GM18861 (cell line): ENCODE results near the gene ETV3.

Source experiments
- ATAC-seq: cut with Tn5 transposase; IDR thresholded peaks from one replicate; pipeline ENCODE4 v1.9.1; 2021; ENCODE audit not compliant: unreplicated experiment

The ETV3 gene

DNA sequence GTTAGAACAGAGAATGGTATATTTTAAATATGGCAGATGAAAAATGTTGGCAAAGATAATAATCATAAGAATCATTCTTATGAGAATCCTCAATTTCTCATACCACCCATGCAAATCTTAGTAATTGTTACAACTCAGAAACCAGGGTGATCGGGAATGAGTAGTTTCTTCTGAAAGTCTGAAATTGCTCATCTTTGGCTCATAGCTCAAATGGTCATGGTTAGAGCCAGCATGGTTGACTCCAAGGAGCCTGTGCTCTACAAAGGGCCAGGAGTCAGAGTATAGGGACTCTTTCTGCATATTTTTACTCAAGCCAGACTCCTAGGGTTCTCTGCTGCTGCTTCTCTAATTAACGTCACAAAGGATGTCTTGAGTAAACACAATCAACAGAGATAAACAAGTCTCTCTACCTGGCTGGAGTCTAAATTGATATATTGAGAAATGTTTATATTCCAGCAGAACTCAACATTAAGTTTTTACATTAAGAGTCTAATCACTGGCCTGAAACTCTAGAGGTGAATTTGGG is 1.9 kb upstream of the ETV3 start:
- no peak for ATAC-seq

DNA sequence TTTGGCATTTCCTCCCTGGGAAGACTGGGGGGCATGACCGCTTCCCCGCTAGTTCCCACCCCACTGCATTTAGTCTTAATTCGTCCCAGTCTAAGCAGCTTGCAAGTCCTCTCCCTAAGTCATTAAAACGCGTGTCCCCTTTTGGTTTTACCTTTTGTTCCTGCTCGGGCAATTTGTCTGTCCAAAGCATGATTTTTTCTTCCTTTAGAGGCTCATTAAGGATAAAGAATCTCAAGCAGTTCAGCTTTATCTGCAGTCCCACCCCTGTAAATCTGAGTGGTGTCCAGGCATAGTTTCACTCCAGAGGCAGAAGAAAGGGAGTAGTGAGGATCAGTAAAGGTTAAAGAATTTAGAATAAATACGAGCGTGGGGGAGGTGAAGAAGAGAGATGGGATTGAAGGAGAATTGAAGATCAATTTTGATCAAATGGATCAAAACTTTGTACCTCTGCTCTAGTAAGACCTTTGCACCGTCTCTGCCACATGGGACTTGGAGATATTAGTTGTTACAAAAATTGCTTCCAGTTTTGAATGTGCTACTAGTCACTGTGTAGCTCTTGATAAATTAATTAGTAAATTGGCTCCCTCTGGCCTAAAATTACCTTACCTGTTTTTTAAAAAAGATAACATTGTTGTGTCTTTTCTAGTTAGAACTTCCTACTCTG is 989 bp upstream of the ETV3 start:
- no peak for ATAC-seq

DNA sequence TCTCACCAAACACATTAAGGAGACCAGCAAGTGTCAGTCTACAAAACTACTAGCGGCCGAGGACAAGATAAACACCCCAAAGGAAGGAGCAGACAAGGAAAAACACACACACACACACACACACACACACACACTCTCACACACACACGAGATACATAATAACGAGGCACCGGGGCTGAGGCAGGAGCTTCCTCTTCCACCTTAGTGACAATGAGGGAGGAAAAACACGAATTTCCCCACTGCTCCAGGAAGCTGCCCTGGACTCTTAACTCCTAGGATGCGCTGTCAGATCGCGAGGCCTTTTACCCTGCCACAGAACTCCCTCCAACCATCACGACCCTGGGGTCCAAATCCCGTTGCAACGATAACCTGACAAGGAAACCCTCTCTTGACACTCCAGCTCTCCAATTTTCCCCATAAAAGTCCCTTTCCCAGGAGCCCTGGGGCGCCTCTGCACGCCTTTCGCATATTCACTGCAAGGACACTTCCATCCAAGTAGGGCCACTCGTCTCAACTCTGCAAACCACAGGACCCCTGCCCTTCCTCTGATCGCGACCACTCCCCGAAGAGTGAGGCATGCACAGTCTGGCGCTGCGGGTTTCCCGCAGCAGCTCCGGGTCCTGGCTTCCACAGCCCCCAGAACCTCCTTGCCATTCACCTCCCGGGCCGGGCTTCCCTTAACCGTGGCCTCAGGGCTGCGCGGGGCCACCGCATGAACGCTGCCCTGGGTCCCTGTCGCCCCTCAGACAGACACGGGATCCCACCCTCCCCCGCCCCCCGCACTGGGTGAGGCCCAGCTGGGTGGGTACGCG is 581 bp downstream of the ETV3 start:
- ATAC-seq = no peak

DNA sequence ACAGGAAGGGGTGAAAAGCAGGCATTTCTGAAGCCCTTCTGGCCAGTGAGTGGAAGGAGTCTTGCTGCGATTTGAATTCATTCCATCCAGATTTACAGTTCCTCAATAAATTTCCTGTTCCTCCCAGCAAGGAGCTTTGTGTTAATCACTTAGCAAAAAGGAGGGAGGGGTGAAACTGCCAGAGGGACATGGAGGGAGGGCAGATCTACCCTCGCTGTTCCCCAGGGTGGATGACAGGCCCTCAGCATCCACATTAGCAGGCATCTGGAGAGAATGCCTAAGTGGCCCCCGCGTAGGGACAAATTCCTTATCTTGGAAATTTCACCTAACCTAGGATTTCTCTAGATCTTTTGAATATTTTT is 1.2 kb downstream of the ETV3 start:
- ATAC-seq = no peak

DNA sequence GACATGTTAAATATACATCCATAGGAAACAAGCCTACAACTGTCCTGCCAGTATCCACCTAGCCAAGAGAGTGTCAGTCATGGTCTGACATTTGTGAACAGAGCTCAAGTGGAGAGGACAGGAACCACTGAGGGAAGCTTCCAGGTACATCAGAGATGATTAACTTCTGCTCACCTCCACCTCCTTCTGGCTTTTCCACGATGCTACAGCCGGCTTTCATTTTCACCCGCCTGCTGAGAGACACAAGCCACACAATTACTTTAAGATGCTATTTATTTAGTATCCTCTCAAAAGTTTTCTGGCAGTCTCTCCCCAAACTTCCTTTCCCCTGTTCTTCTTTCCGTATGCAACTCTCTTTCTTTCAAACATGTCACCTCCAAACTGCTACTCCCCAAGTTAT is 2.1 kb downstream of the ETV3 start:
- ATAC-seq = no peak

DNA sequence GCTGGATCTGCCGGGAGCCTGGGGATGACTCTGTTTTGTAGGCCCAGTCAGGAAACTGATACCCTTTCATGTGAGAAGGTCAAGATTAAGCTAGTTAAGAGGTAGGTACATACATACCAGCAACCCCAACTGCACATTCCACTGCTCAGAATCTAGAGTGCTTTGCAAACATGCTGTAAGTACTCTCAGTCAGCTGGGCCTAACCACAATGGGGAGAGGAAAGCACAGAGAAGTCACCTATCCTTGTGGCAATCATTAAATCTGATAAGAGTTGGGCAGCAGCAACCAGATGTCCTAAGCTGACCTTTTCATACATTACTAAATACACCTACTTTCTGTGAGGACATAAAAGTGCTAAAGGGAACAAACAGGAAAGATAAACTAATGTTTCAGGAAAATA is 2.5 kb downstream of the ETV3 start:
- no peak for ATAC-seq

DNA sequence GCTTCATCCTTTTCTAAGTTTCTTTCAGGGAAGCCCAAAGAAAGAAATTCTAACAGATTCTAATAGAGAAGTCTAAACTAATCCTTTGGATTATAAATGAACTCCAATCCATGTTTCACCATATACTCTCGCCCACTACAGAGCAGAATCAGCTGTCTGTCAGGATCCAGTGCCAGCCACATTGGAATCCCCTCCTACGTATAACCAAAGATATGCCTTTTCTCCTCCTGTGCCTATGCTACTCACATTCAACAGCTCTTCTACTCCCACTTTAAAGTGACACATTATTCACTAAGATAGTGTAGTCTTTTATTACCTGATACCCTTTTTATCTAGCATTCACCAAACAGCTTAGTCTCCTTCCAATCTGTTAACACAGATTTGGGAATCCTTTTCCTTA is 3.1 kb downstream of the ETV3 start:
- no peak for ATAC-seq

DNA sequence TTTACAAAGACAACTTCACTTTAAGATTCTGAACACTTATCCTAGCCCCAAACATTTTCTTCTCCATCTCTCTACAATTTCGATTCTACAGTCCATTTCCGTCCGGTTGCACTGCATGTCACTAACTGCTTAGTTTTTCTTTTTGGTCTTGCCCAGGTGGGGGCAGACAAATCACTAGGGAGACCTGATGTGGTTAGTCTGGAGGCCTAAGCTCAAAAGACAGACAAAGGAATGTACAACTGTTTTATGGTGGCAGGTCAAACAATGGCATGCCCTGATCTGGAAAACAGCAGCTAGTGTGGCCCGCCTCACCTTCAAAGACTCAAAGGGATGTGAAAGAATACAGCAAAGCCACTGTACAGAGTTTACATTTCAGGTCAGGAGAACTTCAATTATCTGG is 3.8 kb downstream of the ETV3 start:
- no peak for ATAC-seq

DNA sequence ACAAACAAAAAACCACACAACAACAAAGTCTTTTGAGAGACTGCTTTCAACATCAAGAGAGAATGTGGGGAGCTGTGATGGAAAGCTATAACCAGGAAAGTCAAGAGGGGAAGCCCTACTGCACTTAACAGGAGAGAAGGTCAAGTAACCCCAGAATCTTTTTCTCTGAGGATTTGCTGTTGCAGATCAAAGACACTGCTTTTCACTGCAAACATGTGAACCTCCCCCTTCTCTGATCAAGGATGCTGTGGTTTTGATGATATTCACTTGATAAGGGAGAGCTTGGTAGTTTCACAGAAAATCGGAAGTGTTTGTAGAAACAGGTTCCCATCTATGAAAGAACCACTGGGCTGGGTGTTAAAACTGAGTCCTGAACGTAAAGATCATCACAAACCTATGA is 4.8 kb downstream of the ETV3 start:
- ATAC-seq = no peak

DNA sequence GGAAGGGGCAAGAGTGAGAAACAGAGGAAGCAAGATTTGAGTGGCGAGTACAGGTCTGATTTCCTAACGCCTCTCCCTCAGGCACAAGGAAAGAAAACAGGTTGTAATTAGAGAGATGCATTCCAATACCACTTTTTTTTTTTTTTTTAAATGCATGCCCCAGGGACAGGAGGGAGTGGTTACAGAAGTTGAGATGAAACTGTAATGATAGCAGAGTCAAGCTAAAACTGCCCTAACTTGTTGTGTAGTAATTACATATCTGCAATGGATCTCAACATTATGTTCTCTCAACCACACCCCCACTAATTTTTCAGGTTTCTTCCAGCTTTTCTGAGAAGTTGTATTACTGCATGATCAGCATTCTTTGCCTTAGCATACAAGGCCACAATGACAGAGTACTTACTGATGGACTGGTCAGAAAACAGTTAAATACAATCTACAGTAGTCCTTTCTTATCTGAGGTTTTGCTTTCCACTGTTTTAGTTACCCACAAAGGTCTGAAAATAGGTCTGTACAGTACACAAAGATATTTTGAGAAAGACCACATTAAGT is 5.5 kb downstream of the ETV3 start:
- ATAC-seq = no peak

DNA sequence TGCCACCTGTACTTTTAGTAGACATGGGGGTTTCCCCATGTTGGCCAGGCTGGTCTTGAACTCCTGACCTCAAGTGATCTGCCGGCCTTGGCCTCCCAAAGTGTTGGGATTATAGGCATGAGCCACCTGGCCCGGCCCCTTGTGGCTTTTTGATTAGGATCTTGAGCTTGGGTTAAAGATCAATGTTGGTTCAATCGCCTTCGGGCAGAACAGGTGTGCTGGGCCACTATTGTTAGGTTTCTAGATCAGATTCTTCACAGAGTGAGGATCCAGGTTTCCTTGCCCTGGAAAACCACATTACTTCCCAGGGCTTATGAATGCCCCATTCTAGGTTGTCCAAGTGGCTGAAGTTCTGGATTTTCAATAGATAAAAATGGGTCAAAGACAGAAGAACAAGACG is 6.1 kb downstream of the ETV3 start:
- no peak for ATAC-seq

DNA sequence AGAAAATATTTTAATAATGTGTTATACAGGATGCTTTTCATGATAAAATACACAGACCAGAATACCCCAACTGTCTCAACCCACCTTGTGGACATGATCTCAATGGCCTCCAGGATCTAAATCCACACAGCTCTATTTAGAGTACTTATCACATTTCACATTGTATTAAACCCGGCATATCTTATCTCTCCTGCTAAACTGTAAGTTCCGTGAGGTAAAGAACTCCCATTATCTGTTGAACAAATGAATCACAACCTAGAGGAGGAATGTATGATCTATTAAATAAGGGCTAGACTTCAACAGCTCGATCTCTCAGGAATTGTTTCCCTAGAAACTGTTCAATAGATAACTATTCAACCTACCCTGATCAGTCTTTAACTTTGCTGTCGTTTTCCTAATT is 6.9 kb downstream of the ETV3 start:
- no peak for ATAC-seq

DNA sequence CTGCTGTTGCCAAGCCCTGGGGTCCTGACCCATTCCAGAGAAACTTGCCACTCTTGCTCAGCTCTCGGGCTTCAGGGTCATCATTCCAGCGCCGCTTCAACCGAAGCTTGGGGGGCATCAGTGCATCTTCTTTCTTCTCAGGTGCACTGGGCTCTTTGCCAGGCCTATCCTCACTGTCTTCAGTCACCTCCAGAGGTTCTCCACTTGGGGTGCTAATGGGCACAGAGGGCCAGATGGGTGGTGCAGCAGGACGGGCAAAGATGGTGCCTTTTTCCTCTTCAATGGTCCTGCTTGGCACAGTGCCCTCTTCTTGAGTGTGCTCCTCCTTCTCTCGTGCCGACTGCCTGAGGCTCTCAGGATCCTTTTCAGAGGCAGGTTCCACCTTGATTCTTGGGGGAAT is 13.3 kb downstream of the ETV3 start:
- no peak for ATAC-seq

DNA sequence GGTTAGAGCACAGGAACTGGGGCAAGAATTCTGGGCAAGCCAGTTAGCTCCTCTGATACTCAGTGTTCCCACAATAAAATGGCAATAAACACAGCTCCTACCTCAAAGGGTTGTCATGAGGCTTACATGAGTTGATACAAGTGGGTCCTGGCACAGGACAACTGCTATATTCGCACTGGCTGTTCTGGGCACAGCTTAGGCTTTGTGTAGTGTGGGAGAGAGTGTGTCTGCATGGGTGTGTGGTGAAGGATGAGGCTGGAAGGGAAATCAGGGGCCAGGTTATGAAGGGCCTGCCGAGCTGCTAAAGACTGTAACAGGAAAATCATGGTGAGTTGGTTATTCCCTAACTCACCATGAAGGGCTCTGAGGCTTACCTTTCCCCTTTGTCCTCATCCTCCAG is 18.7 kb downstream of the ETV3 start:
- ATAC-seq = no peak

DNA sequence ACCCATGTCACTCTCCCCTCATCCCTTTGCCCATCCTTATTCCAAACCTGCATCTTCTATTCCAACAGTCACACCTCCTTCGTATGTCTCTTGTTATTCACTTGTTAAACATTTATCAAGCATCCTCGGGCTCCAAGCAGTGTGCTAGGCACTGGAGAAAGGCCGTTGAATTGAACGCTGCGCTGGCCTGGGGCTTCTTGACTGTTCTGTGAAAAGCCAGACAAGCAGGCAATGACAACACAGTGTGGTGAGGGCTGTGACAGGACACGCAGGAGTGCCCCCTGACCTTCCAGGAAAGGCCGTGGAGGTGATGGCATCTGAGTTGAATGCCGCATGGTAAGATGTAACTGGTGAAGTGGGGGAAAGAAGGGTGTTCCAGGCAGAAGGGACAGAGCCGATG is 19.2 kb downstream of the ETV3 start:
- ATAC-seq = no peak

DNA sequence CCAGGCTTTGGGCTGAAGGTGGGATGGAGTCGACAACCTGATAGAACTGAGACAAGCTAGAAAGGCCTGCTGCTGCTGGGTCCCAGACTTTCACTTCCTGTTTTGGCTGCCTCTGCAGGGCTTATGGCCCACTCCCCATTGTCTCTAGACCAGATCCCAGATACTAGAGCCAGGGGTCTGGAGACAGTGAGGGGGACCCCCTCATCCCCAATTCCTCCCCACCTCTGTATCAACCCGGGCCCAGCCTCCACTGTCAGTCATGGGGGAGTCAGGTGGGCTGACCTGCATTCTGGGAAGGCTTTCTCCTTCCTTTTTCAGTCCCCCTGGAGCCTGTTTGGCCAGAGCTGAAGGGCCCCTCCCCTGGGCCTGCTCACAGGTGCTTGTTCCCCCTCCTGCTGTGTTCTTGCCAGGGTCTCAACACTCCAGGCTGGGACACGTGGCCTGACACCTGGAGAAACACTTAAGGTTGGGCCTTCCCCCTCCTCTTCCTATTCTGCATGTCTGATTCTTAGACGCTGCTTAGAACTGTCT is 20.6 kb downstream of the ETV3 start:
- ATAC-seq = no peak

DNA sequence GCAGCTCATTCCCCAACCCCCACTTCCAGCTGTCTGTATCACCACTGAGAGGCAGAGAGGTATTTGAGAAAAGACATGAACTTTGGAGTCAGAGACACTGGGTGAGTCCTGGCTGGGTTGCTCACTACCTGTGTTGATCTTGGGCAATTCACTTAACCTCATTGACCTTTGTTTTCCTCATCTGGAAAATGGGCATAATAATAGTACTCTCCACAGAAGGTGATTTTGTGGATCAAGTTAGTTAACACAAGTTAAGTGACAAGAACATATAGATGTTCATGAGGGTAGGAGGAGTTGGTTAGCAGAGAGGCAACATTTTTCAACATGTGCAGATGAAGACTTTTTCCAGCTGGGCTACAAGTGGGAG is 21.5 kb downstream of the ETV3 start:
- no peak for ATAC-seq

DNA sequence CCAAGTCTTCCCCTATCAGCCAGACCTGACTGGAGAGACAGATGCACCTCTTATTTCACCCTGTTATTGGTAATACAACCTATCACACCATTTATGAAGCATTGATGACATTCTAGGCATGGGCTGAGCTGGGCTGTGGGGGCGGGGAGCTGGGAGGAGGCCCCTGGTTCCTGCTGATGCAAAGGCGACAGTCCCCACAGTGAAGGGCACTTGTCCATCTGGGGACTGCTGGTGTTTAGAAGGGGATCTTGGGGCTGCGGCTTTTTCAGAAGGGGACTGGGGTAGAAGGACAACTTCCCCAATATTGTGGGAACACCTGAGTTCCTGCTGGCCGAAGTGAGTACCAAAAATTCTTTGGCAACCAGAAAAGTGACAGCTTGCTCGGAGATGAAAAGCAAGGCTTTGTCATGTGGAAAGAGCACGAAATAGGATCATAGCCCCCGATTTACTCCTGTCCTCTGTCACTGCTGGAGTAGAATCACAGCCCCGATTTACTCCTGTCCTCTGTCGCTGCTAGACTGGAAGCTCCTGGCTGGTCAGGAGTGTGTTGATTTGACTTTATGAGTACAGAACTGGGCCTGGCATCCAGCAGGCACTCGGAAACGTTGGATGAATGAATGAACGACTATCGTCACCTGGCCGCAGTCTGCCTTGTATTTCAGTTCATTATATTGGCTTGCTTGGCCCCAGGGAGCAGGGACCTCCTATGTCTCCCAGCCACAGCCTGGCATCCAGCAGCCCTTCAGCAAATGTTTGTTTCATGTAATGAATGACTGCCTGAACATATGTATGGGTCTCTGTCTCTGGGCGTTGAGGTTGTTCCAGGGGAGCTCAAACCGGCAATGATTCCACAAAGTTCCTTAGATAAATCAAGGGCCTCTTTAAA is 22.1 kb downstream of the ETV3 start:
- no peak for ATAC-seq

DNA sequence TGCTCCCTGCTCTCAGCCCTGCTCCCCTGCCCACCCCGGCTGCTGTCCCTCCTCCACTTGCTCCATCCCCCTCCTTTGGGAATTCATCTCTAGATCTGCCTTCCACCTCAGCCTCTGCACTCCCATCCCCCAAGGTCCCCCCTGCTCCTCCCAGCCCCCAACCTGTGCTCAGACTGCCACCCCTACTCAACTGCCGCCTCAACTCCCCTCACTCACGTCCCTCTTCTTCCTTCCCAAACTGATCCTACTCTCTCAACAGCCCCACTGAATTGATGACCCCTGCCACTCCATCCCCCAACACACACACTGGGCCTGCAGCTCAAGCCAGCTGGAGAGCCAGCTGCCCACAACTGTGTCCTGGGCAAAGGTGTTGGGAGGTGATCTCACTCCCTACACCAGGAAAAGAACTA is 22.8 kb downstream of the ETV3 start:
- ATAC-seq = no peak

DNA sequence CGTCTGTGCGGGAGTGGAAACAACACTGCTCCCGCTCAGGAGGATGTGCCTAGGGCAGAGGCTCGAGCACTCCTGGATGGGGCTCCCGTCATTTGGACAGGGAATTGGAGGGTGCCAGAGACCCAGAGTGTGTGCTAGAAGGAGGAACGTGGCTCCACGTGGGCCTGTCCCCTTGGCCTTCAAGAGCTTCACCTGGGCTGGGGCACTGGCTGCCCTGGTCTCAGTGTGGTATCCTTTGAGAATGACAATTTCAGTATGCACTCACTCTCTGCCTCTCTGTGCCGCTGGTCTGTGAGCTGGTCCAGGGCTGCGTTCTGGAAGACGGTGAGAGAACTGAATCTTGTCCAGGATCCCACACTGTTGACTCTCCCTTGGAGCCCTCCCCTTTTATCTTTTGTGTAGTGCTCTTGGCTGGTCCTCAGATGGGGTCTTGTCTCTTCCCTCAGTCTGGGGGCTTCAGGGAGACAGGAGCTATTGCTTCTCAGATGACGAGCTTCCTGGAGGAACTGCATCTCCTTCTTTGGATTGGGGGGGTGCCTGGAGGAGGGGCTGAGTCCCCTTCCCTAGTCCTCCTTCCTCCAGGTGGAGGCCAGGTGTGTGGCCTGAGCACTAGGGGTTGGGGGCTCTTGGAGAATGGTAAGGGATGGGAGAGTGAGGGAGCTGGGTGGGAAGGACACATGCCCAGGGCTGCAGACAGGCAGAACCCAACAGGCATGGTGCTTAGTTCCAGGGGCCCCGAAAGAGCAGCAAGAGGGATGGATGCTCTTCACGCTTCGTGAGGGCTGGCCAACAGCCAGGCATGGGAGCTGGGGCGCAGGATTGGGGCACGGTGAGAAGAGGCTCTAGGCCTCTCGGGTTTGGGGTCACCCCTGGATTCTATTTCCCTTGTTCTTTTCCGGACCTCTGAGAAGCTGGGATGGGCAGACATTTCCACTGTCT is 23.7 kb downstream of the ETV3 start:
- no peak for ATAC-seq
